ENCODE data around the gene SLC12A4.

The SLC12A4 gene

DNA sequence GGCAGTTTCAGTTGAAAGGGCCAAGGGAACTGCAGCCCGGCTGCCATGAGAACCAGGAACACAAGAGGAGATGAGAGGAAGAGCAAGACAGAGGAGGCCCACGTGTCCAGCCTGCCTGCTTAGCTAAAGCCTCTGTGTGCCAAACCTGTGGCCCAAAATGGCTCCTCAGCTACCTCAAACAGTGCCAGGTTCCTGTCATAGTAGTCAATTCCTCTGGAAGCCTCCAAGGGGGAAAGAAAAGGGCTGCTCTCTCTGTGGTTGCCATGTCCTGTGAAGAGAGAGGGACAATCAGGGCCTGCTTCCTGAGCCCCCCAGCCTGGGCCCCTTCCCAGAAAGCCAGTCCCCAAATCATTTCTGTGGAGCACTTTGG, 5.2 kb downstream of the SLC12A4 start:
- DNase-seq (ENCODE audit: low read depth in 3 of 3), result no peak

DNA sequence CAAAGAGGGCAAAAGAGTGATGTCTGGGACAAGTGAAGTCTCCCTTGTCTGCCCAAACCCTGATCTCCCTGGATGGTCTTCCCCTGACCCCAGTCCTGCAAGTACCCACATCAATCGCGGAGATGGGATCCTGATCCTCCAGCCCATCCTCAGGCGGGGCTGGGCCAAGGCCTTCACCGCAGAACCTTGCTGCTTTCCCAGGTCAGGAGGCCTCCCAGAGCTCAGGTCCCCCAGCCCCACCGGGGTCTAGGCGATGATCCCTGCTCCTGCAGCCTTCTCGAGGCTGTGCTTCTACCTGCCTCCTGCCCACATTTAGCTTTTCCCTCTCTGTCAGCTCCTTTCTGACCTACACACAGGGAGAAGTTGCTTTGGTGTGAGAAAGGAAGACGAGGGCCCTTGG, 6.3 kb downstream of the SLC12A4 start:
- DNase-seq (ENCODE audit: low read depth in 3 of 3), result no peak

DNA sequence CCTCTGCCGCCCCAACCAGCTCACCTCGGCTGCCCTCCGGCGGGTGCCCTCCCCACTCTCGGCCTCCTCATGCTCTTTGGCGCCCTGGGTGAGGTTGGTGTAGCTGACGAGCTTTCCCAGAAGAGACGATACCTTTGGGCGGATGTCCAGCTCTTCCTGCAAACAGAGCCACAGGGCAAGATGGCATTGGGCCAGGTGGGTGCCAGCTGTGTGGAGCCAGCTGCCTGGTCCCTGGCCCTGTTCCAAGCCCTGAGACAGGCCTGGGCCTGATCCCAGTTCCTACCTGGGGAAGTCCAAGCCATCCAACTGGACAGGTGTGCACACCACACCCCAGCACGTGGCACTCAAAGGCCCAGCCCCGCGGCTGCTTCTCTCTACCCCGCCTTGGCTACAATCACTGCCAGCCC, 6.9 kb downstream of the SLC12A4 start:
- no peak for DNase-seq (ENCODE audit: low read depth in 3 of 3)

DNA sequence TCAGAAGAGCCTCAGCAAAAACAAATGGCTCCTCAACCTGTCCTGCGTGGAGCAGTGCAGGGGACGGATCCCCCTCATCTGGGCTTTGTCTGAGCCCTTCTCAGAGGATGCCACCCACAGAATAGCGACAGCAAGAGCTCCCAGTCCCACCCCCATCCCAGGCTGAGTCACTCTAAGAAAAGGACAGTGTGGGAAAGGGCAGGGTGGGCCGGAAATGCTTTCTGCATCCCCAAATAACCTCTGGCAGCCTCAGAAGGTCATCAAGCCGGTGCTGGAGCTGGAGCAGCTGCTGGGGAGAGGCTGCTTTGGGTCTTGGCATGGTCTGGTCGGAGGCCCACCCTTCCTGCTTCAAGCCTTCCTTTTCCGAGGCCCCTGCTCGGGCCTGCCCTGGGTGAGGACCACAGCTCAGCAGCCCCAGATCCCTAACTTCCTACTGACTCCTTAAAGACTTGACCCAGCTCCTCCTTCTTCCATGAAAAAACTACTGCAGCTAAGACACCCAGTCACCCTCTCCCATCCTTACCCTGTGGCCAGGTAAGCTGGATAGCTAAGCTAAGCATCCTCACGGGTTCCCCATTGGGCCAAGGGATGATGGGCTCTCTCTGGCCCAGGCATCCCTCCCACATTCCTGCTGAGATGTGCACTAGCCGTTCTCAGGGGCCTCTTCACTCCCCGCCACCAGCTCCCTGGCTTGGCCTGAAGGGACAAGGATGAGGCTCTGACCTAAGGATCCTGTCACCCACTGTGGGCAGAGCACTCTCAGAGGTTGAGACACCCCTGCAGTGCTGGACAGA, 8.7 kb downstream of the SLC12A4 start:
- DNase-seq (ENCODE audit: low read depth in 3 of 3), result no peak

DNA sequence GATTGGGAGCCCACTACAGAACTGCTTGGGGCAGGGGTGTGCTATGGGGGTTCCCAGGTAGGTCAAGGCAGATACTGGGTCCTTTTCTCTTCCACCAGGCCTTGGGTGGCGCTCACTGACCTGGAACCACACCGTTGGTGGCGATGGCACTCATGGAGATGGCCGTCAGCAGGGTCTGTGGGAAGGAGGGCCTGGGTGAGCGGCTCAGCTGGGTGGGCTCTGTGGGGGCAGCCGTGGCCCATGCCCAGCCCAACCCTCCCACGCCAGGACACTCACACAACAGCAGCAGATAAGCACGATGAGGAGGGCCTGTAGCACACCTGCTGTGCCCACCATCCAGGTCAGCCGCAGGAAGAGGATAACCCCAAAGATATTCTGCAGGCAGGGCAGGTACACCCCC, 10.8 kb downstream of the SLC12A4 start:
- DNase-seq (ENCODE audit: low read depth in 3 of 3), result no peak

DNA sequence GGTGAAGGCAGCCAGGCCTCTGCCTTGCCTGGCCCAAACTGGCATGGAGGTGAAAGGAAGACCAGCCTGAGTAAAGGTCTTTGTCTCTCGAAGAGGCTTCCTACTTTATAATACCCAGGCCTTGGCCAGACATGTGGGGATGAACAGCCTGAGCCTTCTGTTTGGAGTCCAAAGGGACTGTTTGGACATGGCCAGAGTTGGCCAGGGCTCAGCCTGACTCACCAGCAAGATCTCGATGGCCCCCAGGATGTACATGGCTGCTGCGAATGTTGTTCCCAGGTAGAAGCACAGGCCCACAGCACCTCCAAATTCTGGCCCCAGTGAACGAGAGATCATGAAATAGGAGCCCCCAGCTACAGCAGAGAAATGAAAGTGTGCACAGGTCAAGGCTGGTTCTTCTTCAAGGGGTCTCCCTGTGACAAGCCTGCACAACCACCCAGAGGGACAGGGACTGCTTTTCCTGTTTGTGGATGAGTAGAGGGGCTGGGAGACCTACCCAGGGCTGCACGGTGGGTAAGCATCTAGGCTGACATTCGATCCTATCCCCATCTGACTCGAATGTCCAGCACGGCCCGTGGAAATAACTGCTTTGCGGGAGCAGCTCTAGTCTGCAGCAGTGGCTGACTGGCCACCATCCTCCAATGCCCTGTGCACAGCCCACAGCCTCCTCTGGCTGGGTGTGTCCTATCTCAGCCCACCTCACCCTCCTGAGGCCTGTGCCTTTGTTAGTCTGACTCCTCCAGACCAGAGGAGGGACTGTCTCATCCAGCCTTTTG, 13.8 kb downstream of the SLC12A4 start:
- DNase-seq (ENCODE audit: low read depth in 3 of 3), result no peak

DNA sequence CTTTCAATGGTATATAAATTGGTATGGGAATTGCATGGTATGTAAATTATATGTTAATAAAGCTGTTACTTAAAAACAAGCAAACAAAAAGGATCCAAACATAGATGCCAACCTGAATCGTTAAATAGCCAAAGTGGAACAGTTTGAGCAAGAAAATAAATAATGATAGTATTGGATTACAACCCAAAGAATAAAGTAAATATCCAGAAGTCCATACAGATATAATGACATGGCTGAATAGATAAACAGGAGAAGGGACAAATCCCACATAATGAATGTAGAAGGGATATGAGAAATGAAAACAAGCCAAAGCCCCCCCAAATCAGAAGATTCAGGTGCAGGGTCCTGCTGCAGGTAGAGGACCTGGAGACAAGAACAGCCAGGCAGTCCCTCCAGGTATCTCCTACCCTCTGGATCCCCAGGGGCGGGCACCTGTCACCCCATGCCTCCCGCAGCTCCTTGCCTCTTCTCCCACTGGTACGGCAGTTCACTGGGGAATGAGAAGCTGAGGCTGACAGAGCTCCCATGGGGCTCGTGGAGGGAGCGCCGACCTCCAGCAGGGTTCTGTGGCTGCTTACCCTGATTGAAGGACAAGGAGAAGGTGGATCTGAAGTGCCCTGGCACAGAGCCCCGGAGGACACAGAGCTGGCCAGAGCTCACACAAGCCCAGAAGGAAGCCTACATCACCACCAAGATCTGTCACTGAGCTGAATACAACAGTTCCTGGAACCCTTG, 14.6 kb downstream of the SLC12A4 start:
- no peak for DNase-seq (ENCODE audit: low read depth in 3 of 3)

DNA sequence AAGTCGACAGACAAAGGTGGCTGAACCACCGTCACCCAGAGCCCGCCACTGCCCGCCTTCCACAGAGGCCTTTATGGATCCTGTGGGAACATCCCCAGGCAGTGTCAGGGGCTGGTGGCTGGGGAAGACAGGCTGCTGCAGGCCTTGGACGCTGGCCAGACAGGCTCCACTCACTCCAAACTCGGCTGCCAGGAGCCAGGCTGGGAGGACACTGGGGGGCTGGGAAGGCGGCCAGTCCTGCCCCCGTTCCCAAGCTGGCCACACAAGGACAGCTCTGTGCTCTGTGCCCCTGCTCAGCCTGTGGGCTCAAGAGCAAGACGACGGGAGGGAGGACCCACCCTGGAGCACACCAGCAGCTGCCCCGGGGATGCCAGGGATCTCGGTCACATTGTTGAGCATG, 17.0 kb downstream of the SLC12A4 start:
- no peak for DNase-seq (ENCODE audit: low read depth in 3 of 3)

DNA sequence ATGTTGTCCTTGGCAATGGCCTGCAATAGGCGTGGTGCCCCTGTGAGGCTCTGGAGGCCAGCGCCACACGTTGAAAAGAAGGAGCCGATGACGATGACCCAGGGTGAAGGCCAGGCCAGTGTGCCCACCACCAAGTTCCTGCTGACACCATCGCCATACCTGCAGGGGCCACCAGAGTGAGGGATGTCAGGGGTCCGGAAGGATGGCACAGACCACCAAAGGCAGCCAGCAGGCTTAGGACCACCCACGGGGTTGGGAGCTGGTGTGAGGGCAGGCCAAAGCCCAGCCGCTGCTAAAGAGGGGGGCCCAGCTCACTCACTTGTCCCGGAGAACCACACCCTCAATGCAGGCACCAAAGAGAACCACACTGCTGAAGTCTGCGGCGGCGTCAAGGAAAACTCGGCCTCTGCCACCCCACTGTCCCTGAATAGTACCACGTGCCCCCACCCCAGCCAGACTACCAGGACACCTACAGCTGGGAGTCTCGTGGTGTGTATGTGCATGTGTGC, 18.0 kb downstream of the SLC12A4 start:
- no peak for DNase-seq (ENCODE audit: low read depth in 3 of 3)

DNA sequence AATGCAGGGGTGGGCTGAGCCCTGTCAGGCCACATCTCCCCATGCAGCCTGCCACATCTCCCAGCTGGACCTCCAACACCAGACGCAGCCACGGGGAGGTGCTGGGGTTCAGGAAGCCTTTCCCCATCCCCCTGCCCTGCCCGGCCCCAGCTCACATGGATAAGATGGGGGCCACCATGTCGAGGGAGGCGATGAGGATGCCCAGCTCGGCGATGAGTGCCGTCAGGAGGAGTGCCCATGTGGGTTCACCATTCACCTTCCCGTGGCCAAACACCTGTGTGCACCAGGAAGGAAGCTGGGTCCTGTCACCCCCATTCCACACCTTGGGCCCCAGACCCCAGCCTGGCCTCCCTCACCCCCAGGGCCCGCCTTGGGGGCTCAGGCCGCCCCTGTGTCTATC, 18.8 kb downstream of the SLC12A4 start:
- DNase-seq (ENCODE audit: low read depth in 3 of 3), result no peak

DNA sequence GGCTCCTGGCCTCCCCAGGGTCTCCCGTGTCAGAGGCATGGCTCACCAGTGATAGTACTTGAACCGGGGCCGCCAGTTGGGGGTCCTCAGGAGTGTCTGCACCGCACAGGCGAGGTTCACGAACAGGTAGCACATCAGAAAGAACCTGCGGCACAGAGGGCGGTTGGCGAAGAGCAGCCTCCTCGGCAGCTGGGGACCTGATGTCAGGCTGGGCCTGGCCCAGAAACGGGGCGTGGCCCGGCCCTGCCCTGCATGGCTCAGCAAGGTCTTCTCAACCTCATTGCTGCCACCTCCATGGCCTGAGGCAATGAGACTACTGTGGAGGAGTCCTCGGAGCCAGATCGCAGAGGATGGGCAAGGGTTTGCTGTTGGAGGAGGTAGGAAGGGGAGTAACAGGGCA, 20.4 kb downstream of the SLC12A4 start:
- no peak for DNase-seq (ENCODE audit: low read depth in 3 of 3)

DNA sequence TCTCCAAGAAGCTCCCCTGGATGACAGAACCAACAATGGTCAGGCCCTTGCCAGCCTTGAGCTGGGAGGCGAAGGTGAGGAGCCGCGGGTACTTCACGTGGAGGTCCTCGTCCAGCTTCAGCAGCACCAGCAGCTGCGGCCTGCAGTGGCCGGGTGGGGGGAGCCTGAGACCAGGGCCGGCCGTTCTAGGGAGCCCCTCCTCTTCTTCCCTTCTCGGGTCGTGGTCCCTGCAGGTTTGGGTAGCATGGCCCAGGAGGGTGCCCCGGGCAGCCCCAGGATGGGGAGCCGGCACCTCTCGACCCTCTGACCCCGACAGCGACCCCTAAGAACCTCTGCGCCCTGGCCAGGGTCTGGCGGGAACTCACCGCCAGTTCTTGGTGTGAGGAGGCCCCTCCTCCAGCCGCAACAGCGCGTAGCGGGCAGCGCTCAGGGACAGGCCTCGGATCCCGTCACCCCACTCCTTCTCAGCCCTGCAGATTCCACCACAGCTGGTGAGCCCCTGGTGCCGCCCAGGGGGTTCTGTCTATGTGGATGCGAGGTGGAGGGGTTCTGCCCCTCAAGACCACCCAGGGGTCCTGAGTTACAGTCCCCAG, 21.4 kb downstream of the SLC12A4 start:
- DNase-seq (ENCODE audit: low read depth in 3 of 3), result no peak

DNA sequence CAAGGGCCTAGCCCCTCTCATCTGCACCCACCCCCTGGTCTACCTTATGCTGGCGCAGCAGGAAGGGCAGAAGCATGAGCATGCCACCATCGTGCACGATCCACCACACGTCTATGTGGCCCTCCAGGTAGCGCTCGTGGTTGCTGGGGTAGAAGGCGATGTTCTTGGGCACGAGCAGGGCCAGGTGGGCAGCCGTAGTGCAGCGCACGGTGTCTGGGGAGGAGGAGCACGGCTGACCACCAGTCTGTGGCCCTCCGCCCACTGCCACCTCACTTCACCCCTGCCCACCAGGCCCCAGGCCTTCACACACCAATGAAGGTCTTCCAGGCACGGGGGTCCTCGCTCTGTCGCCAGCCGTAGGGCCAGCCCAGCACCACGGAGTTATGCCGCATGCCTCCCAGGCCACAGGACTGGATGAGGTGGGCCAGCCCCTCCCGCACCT, 22.3 kb downstream of the SLC12A4 start:
- no peak for DNase-seq (ENCODE audit: low read depth in 3 of 3)

DNA sequence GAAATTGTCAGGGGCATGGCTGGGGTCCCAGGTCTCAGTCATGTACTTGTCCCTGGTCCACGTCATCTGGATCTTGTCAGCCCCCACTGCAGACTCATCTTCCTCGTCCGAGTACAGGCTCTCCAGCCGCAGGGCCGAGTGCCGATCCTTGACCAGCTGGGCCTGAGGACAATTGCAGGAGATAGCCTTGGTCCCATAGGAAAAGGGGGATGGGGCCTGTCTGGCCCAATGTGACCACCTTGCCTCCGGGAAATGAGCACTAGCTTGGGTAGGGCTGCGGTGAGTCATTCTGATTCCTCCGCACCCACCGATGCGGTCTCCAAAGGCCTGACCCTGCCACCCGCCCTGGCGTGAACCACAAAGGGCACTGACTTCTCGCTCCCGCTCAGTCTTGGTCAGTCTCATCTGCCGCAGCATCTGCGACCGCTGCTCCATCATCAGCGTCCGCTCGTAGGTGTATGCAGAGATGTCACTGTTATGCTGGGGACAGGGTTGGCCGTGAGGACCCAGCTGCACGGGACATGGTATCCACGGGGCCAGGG, 23.0 kb downstream of the SLC12A4 start:
- DNase-seq (ENCODE audit: low read depth in 3 of 3), result no peak

DNA sequence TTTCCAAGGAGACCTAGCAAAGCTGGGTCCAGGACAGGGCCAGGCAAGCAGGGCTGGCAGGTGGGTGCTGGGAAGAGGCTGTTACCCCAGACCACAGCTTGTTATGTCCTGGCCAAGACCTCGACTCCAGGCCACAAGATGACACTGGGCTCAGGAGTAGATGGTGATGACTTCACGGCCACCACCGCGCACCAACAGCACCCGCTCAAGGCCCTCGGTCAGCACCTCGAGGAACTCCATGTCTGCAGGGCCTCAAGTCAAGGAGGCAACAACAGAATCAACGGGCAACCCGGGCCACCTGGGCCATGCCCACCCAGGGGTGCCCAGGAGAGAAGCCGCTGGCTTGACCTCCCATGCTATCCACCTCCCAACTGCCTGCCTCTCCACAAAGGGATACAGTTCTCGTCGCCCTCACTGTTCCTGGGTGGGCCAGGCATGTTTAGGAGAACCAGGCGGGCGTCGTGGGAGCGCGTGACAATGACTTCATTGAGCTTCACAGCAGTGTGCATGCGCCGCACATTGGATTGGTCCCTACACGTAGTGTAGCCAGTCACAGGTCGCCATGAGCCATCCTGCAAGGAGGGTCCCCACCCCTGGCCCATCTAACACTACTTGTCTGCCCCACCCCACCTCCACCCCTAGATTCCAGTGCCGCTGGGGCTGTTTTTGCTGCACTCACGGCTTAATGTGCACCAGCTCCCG, 23.6 kb downstream of the SLC12A4 start:
- DNase-seq (ENCODE audit: low read depth in 3 of 3), result no peak

DNA sequence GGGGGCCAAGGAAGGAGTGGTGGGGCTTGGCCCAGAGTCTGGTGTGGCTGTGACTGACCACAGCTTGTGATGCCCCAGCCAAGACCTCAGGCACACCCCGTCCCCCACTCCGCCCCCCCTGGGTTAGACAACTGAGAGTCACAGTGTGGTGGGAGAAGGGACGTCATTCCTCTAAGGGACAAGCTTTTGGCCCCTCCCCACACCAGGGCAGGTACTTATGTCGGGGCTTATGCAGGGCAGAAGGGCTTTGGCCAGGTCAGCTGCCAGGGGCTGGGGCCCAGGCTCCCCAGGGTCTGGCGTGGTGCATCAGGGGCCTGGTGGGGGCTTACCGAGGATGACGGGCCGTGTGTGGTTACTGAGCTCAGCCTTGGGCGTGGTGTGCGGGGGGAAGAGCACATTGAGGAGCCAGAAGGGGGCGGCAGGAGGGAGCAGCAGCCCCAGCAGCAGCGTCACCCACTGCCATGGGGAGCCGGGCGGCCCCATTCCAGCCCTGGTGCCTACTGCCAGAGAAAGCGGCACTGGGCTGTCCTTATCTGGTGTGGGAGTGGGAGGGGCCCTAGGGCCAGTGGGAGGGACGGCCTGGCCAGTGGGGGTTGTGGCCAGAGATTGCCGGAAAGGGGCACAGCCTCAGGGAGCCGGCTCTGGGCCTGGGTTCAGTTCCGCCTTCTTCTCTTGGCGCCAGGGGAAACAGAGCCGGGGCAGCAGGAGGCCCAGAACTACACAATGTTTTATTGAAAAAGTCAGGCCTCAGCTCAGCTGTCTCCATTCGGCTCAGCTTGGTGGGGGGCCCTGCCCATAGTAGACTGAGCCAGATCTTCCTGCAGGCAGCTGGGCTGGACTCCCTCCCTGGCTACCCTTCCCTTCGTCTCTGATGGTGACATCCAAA, 24.6 kb downstream of the SLC12A4 start, which contains the start of gene LCAT:
Gene LCAT, minus strand, starts transcription at position 502 of the 886 bp plus-strand sequence. Its CDS starts 19 bp downstream, at position 483.
- DNase-seq (ENCODE audit: low read depth in 3 of 3), result no peak

DNA sequence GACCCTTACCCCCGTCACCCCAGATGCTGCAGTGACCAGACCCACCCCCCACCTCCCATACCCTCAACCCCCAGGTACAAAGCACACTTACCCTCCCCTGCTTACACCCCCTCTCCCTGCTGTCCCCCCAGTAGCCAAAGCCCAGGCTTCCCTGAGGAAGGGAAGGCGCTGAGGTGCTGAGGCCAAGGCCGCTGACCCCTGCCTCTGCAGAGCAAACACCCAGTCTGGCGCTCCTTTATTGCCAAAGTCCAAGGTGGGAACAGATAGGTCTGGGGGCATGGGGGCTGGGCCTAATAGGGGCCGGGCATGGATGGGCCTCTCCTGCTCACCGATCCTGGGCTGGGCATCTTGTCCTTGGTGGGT, 25.2 kb downstream of the SLC12A4 start:
- no peak for DNase-seq (ENCODE audit: low read depth in 3 of 3)

DNA sequence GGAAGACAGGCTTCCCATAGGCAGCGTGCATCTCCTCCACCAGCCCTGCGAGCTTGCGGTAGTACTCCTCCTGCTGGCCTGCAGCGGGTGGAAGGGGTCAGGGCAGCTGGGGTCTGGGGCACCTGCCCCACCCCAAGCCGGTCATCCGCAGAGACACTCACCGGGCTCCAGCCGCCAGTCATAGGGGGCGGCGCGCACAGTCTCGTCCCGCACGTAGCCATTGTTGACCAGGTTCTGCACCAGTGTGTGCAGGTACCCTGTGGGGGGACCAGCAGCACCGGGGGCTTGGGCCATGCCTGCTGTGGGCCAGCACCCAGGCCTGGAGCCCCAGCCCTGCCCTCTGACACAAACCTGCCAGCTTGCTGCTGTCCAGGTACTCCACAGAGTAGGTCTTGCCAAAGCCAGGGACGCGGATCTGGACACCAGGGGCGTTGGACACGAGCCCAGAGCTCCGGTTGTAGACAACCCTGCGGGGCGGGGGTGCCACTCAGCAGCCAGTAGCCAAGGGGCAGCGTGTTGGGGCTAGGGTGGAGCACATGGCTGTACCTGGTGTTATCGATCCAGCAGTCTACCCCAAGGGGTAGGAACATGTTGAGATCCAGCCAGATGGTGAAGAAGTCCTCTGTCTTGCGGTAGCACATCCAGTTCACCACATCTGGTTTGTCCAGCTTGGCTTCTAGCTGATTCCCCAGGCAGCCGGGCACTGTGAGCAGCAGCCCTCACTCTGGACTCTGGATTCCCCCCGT, 25.8 kb downstream of the SLC12A4 start:
- DNase-seq (ENCODE audit: low read depth in 3 of 3), result no peak

DNA sequence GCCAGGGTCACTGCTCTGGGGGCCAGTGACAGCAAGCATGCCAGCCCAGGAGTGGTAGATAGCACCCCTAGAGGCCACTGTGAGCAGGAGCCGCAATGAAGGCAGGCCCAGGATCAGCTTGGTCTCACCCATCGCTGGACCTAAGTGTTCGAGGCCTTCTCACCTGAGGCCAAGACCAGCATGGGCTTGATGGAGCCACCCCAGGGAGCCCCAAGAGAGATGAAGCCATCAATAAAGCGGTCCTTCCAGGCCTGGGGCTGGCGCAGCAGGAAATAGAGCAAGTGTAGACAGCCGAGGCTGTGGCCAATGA, 26.3 kb downstream of the SLC12A4 start:
- DNase-seq (ENCODE audit: low read depth in 3 of 3), result no peak
